Tibial nerve (tissue), 3 donors: ENCODE data around the gene ANKS1A.

Source experiments
- POLR2A ChIP-seq, 2 donors: fragments of 450-650 bp; IDR thresholded peaks; one replicate each; pipeline ENCODE4 v1.6.1; 2017; ENCODE audit warnings: antibody characterized with exemption in 2 of 2, mild to moderate bottlenecking in 2 of 2, moderate library complexity in 2 of 2
- TF ChIP-seq, protein P1 (sequence below), 5 experiments: fragments of 200-600 bp in 3 of 5; fragments of 450-650 bp in 2 of 5; sonication (generic) in 3 of 5; IDR thresholded peaks; one replicate each; pipeline ENCODE4 v1.5.1; 2016 to 2019; ENCODE audit warnings: antibody characterized with exemption in 5 of 5, mild to moderate bottlenecking in 3 of 5, moderate library complexity in 2 of 5

DNA sequence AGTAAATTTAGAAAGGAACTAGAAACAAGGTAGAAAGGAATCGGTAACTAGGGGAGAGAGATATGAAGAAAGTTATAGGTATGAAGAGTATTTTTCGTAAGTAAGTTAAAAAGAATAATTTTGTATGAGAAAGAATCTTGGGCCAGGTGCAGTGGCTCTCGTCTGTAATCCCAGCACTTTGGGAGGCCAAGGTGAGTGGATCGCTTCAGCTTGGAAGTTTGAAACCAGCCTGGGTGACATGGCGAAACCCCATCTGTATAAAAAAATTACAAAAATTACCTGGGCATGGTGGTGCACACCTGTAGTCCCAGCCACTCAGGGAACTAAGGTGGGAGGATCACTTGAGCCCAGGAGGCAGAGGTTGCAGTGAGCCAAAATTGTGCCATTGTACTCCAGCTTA, 210.1 kb downstream of the ANKS1A start:
- no peak for TF ChIP-seq POLR2A (IDR thresholded peaks at IDR 0.05)
- TF ChIP-seq, protein P1, sequence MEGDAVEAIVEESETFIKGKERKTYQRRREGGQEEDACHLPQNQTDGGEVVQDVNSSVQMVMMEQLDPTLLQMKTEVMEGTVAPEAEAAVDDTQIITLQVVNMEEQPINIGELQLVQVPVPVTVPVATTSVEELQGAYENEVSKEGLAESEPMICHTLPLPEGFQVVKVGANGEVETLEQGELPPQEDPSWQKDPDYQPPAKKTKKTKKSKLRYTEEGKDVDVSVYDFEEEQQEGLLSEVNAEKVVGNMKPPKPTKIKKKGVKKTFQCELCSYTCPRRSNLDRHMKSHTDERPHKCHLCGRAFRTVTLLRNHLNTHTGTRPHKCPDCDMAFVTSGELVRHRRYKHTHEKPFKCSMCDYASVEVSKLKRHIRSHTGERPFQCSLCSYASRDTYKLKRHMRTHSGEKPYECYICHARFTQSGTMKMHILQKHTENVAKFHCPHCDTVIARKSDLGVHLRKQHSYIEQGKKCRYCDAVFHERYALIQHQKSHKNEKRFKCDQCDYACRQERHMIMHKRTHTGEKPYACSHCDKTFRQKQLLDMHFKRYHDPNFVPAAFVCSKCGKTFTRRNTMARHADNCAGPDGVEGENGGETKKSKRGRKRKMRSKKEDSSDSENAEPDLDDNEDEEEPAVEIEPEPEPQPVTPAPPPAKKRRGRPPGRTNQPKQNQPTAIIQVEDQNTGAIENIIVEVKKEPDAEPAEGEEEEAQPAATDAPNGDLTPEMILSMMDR (IDR thresholded peaks at IDR 0.05) = no peak
